ENCODE data around the gene LARGE2. TPM values are rescaled to one million over a fixed set of nuclear protein-coding genes. Genes with fewer than 3 reads are reported as not detected.

Gene LARGE2
- total RNA-seq, 6 experiments from 2014 or later = not detected

- Mint-ChIP-seq H3K27ac (no peak overlapping the region), H3K27me3 (ENCODE audit: insufficient read depth) (peaks cover 40% of the 10 kb centered on the region), H3K36me3 (ENCODE audit: low read depth) (no peaks in the 10 kb centered on the region), H3K4me1 (ENCODE audit: low read depth) (no peaks in the 10 kb centered on the region), H3K4me3 (no peak overlapping the region), H3K9me3 (no peaks in the 10 kb centered on the region)
- no peak for DNase-seq
- TF ChIP-seq CTCF (IDR thresholded peaks at IDR 0.05) = no peak
Observed at GRCh38 chr11:45892856-45893255, 29.6 kb upstream of the LARGE2 start.

- Mint-ChIP-seq H3K27ac (no peak overlapping the region), H3K4me1 (ENCODE audit: low read depth) (no peaks in the 10 kb centered on the region), H3K9me3 (no peaks in the 10 kb centered on the region), H3K36me3 (ENCODE audit: low read depth) (no peaks in the 10 kb centered on the region), H3K4me3 (no peak overlapping the region), H3K27me3 (ENCODE audit: insufficient read depth) (peaks cover 36% of the 10 kb centered on the region)
- no peak for TF ChIP-seq CTCF (IDR thresholded peaks at IDR 0.05)
- no peak for DNase-seq
Observed at GRCh38 chr11:45894555-45895247, 27.8 kb upstream of the LARGE2 start.

GRCh38 chr11:45895553-45896259 is 26.8 kb upstream of the LARGE2 start:
- Mint-ChIP-seq H3K4me1 (ENCODE audit: low read depth) (peaks cover 4% of the 10 kb centered on the region), H3K4me3 (no peak overlapping the region), H3K27me3 (ENCODE audit: insufficient read depth) (peaks cover 34% of the 10 kb centered on the region), H3K27ac (no peak overlapping the region), H3K36me3 (ENCODE audit: low read depth) (no peaks in the 10 kb centered on the region), H3K9me3 (no peaks in the 10 kb centered on the region)
- DNase-seq = no peak
- no peak for TF ChIP-seq CTCF (IDR thresholded peaks at IDR 0.05)

- no peak for DNase-seq
- no peaks in the 10 kb centered on the region for H3K9me3 Mint-ChIP-seq
- TF ChIP-seq CTCF (IDR thresholded peaks at IDR 0.05) = no peak
- H3K27me3 Mint-ChIP-seq (ENCODE audit: insufficient read depth) = peaks cover 31% of the 10 kb centered on the region
- H3K4me1 Mint-ChIP-seq (ENCODE audit: low read depth) = peaks cover 6% of the 10 kb centered on the region
- H3K4me3 Mint-ChIP-seq = no peak overlapping the region
- no peak overlapping the region for H3K27ac Mint-ChIP-seq
- no peaks in the 10 kb centered on the region for H3K36me3 Mint-ChIP-seq (ENCODE audit: low read depth)
Observed at GRCh38 chr11:45896422-45896984, 26.0 kb upstream of the LARGE2 start.

- no peaks in the 10 kb centered on the region for H3K9me3 Mint-ChIP-seq
- H3K4me3 Mint-ChIP-seq = no peak overlapping the region
- H3K27me3 Mint-ChIP-seq (ENCODE audit: insufficient read depth) = peaks cover 26% of the 10 kb centered on the region
- H3K36me3 Mint-ChIP-seq (ENCODE audit: low read depth) = no peaks in the 10 kb centered on the region
- DNase-seq = no peak
- no peak for TF ChIP-seq CTCF (IDR thresholded peaks at IDR 0.05)
- H3K27ac Mint-ChIP-seq = no peak overlapping the region
- peaks cover 6% of the 10 kb centered on the region for H3K4me1 Mint-ChIP-seq (ENCODE audit: low read depth)
Observed at GRCh38 chr11:45897556-45897955, 24.9 kb upstream of the LARGE2 start.
